Endothelial cell of umbilical vein (primary cell): ENCODE measurements around the gene EHBP1L1. TPM values are rescaled to one million over a fixed set of nuclear protein-coding genes. Genes with fewer than 3 reads are reported as not detected.

Experiments used
- BruUV-seq: library from RNA; stranded (reverse); fragments of 400-500 nt; replicated peaks from 2 replicates; lab custom pipeline; 2021; lab: Mats Ljungman, UMichigan
- CTCF ChIA-PET: fragments of 300-600, 350-600 bp; sonication (Branson Sonifier 250); formaldehyde crosslinking; loops from one replicate; lab custom pipeline; 2021; ENCODE audit warnings: antibody characterized with exemption, inconsistent platforms; lab: Charles Lee
- POLR2A ChIA-PET: fragments of 300-600, 350-600 bp; sonication (Branson Sonifier 250); formaldehyde crosslinking; loops from one replicate; lab custom pipeline; 2021; ENCODE audit warnings: antibody characterized with exemption, inconsistent platforms; lab: Charles Lee
- DNase-seq: peaks from one replicate; pipeline ENCODE4 v3.0.0-alpha.2; 2011; ENCODE audit warnings: low read depth, low spot score
- FAIRE-seq: peaks from 2 replicates; lab custom pipeline; 2011; peaks lifted over from hg19 to GRCh38; lab: Jason Lieb, UNC
- H2AFZ ChIP-seq: 2 replicates; pipeline ENCODE4 v1.6.0; 2012; ENCODE audit warnings: low read depth, low read length, control low read depth, inconsistent platforms
- H3K27ac ChIP-seq: 2 replicates; pipeline ENCODE4 v1.5.1; 2011; ENCODE audit warnings: low read depth, mild to moderate bottlenecking, control low read depth, low read length, moderate library complexity; ENCODE audit not compliant: insufficient read depth
- H3K27me3 ChIP-seq, 2 experiments: 2 replicates each; pipeline versions ENCODE4 v1.6.0 to v1.6.1; 2011; ENCODE audit warnings: low read length in 2 of 2, mixed read lengths in 1 of 2; ENCODE audit not compliant: control insufficient read depth in 2 of 2, insufficient read depth in 2 of 2
- H3K36me3 ChIP-seq, 2 experiments: 2 replicates in 1 of 2; 3 replicates in 1 of 2; pipeline ENCODE4 v1.5.1; 2011; ENCODE audit warnings: low read length in 2 of 2, mild to moderate bottlenecking in 1 of 2, moderate library complexity in 1 of 2; ENCODE audit not compliant: control insufficient read depth in 2 of 2, insufficient read depth in 2 of 2; ENCODE audit errors: extremely low read depth in 1 of 2
- H3K4me1 ChIP-seq: 3 replicates; pipeline ENCODE4 v1.5.1; 2011; ENCODE audit warnings: mild to moderate bottlenecking, low read length; ENCODE audit not compliant: control insufficient read depth, insufficient read depth; ENCODE audit errors: extremely low read depth
- H3K4me2 ChIP-seq: 2 replicates; pipeline ENCODE4 v1.6.1; 2011; ENCODE audit warnings: low read length, control low read depth, mixed read lengths; ENCODE audit not compliant: insufficient read depth
- H3K4me3 ChIP-seq, 3 experiments: fragments of 200-600 bp in 1 of 3; sonication (generic), shearing (Covaris generic) in 1 of 3; replicated peaks in 1 of 3; 2 replicates each; pipeline ENCODE4 v1.5.1; 2011 to 2016; ENCODE audit warnings: control low read depth in 3 of 3, low read length in 3 of 3, mild to moderate bottlenecking in 2 of 3, inconsistent platforms in 1 of 3, low read depth in 1 of 3, moderate library complexity in 1 of 3; ENCODE audit not compliant: insufficient read depth in 1 of 3
- H3K79me2 ChIP-seq: 2 replicates; pipeline ENCODE4 v1.6.0; 2012; ENCODE audit warnings: low read length, inconsistent platforms; ENCODE audit not compliant: control insufficient read depth, insufficient read depth
- H3K9ac ChIP-seq: replicated peaks from 2 replicates; pipeline ENCODE3; 2011; ENCODE audit warnings: low read length, control low read depth; ENCODE audit not compliant: insufficient read depth; ENCODE audit errors: extremely low read depth
- H3K9me1 ChIP-seq: replicated peaks from 3 replicates; pipeline ENCODE4 v1.6.0; 2011; ENCODE audit warnings: mild to moderate bottlenecking, low read length; ENCODE audit not compliant: control insufficient read depth, insufficient read depth; ENCODE audit errors: extremely low read depth
- H3K9me3 ChIP-seq: replicated peaks from 2 replicates; pipeline ENCODE4 v1.5.1; 2012; ENCODE audit warnings: low read length, inconsistent platforms; ENCODE audit not compliant: control insufficient read depth, insufficient read depth
- H4K20me1 ChIP-seq: replicated peaks from 2 replicates; pipeline ENCODE3; 2011; ENCODE audit warnings: mild to moderate bottlenecking, low read length; ENCODE audit not compliant: control insufficient read depth, insufficient read depth; ENCODE audit errors: extremely low read depth
- EZH2 ChIP-seq: IDR thresholded peaks from 2 replicates; pipeline ENCODE4 v1.6.1; 2012; ENCODE audit warnings: borderline replicate concordance, low read depth, mild to moderate bottlenecking, moderate library complexity, low read length, inconsistent platforms; ENCODE audit not compliant: severe bottlenecking
- GATA2 ChIP-seq: IDR thresholded peaks from 2 replicates; pipeline ENCODE4 v1.7.0; 2011; ENCODE audit warnings: low read depth, mild to moderate bottlenecking, moderate library complexity, mixed read lengths, low read length; ENCODE audit not compliant: insufficient read length, insufficient read depth
- JUN ChIP-seq: IDR thresholded peaks from 2 replicates; pipeline ENCODE4 v1.6.1; 2011; ENCODE audit warnings: borderline replicate concordance, low read depth; ENCODE audit not compliant: insufficient read length, insufficient read depth
- MYC ChIP-seq: IDR thresholded peaks from one replicate; pipeline ENCODE4 v1.6.1; 2011; ENCODE audit warnings: mild to moderate bottlenecking, low read depth, low read length
- POLR2A ChIP-seq: IDR thresholded peaks from 2 replicates; pipeline ENCODE4 v1.6.1; 2012; ENCODE audit warnings: low read depth, mild to moderate bottlenecking, control low read depth, low read length
- POLR2AphosphoS5 ChIP-seq: IDR thresholded peaks from 2 replicates; pipeline ENCODE4 v1.6.1; 2012; ENCODE audit warnings: low read depth, mild to moderate bottlenecking, control low read depth, low read length, moderate library complexity; ENCODE audit not compliant: insufficient read depth
- dilution Hi-C: fragments of 300-500 bp; cut with MboI; formaldehyde crosslinking; loops from one replicate; pipeline ENCODE4 v1.15.0; 2019; ENCODE audit warnings: low sequenced_read_pairs; ENCODE audit not compliant: extremely low pct_ligation_motif_present
- intact Hi-C: fragments of 100-400 bp; cut with micrococcal nuclease; formaldehyde crosslinking; loops from one replicate; pipeline ENCODE4 v1.10.0; 2022
- polyA plus RNA-seq, 4 experiments: library from polyadenylated mRNA; depleted of rRNA in 3 of 4; stranded (reverse) in 3 of 4; unstranded in 1 of 4; fragments of >200 nt; gene quantifications; 2 replicates each; pipeline versions ENCODE4 v1.2.1 to v1.2.3, GENCODE V29; 2011 to 2012; ENCODE audit warnings: missing spikeins in 1 of 4
- total RNA-seq: library from RNA; stranded (reverse); gene quantifications from 2 replicates; pipeline ENCODE4 v1.2.3, GENCODE V29; 2021
- TF ChIP-seq, protein P1 (sequence below), 2 donors: IDR thresholded peaks; 1 replicate in 1 of 2; 2 replicates in 1 of 2; pipeline ENCODE4 v1.5.1; 2011; ENCODE audit warnings: low read length in 2 of 2, mild to moderate bottlenecking in 2 of 2, moderate library complexity in 2 of 2, control low read depth in 1 of 2, inconsistent platforms in 1 of 2, low read depth in 1 of 2; ENCODE audit not compliant: insufficient read depth in 1 of 2; ENCODE audit errors: extremely low read depth in 1 of 2

The EHBP1L1 gene
- total and polyA plus RNA-seq, 2 donors (not counting 3 experiments of a cell fraction or from before 2014, with no cell fraction given) = 12.7 to 19.7 TPM

- BruUV-seq = no TSS peak
- Histone ChIP-seq H3K79me2 (no peaks in the 10 kb centered on the region), H3K4me1 (peaks cover 6% of the 10 kb centered on the region), H3K9me3 (no peaks in the 10 kb centered on the region), H2AFZ (no peak overlapping the region), H3K27ac (no peak overlapping the region), H3K4me3 (no peak overlapping the region), H3K9me1 (no peaks in the 10 kb centered on the region), H3K4me2 (no peak overlapping the region), H3K27me3 (no peaks in the 10 kb centered on the region), H3K36me3 (peaks cover 3 to 30% of the 10 kb centered on the region in 2 experiments), H3K9ac (no peak overlapping the region), H4K20me1 (no peaks in the 10 kb centered on the region)
- TF ChIP-seq GATA2 (no peak), POLR2A (no peak), MYC (no peak), EZH2 (no peak), POLR2AphosphoS5 (peak; percentile 13), JUN (no peak)
- DNase-seq (no peak), FAIRE-seq (no peak)
- intact Hi-C loops = no loop called here
- ChIA-PET CTCF (interaction anchor here (0.9 kb wide), 1 partner anchor 58 kb away, joined by 3 read pairs; no protein-coding TSS in a partner anchor), POLR2A (no interaction called here)
- dilution Hi-C loops = no loop called here
These were observed 39.2 kb upstream of the EHBP1L1 start for GRCh38 chr11:65536412-65537295.

DNA sequence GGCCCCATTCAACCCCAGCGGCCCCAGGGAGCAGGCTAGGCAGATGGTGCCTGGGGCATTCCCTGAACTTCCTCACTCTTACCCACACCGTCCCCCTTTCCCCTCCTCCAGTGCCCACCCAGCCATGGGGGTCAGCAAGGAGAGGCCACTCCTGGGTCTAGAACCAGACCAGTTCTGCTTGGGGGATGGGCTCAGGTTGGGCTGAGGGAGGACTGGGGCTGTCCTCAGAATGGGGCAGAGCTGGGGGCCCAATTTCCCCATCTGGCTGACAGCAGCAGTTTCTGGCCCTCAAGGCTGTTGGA, 38.6 kb upstream of the EHBP1L1 start:
- dilution Hi-C loops = no loop called here
- TF ChIP-seq MYC (no peak), POLR2A (no peak)
- TF ChIP-seq, protein P1, sequence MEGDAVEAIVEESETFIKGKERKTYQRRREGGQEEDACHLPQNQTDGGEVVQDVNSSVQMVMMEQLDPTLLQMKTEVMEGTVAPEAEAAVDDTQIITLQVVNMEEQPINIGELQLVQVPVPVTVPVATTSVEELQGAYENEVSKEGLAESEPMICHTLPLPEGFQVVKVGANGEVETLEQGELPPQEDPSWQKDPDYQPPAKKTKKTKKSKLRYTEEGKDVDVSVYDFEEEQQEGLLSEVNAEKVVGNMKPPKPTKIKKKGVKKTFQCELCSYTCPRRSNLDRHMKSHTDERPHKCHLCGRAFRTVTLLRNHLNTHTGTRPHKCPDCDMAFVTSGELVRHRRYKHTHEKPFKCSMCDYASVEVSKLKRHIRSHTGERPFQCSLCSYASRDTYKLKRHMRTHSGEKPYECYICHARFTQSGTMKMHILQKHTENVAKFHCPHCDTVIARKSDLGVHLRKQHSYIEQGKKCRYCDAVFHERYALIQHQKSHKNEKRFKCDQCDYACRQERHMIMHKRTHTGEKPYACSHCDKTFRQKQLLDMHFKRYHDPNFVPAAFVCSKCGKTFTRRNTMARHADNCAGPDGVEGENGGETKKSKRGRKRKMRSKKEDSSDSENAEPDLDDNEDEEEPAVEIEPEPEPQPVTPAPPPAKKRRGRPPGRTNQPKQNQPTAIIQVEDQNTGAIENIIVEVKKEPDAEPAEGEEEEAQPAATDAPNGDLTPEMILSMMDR (IDR thresholded peaks at IDR 0.05; ENCODE audit: extremely low read depth in 1 of 2, insufficient read depth in 1 of 2, low read depth in 1 of 2, low read length in 2 of 2) = no peak
- no peak for DNase-seq
- BruUV-seq = no TSS peak
- no peak overlapping the region for H3K4me3 ChIP-seq
- H3K4me2 ChIP-seq = no peak overlapping the region
- ChIA-PET POLR2A (no interaction called here), CTCF (interaction anchor here (0.9 to 6.1 kb wide), 4 partner anchors 33 to 57 kb away, joined by 3 to 206 read pairs (median 5); partner anchors contain the start of genes FAM89B, KCNK7 and ZNRD2)
- H3K4me1 ChIP-seq = peaks cover 6% of the 10 kb centered on the region
- H3K79me2 ChIP-seq = no peaks in the 10 kb centered on the region
- H3K9me1 ChIP-seq = no peaks in the 10 kb centered on the region
- no peak overlapping the region for H3K9ac ChIP-seq
- H3K9me3 ChIP-seq = no peaks in the 10 kb centered on the region
- no peak for FAIRE-seq
- H4K20me1 ChIP-seq = no peaks in the 10 kb centered on the region
- intact Hi-C loops = no loop called here
- no peak overlapping the region for H3K27ac ChIP-seq
- no peak overlapping the region for H2AFZ ChIP-seq
- peaks cover 3 to 31% of the 10 kb centered on the region in 2 experiments for H3K36me3 ChIP-seq
- H3K27me3 ChIP-seq = no peaks in the 10 kb centered on the region
